Effector memory CD8-positive, alpha-beta T cell (primary cell): ENCODE data around the gene TIMM29.

Experiments used
- ATAC-seq: fragments of 150-1000 bp; cut with Tn5 transposase; replicated peaks from 2 replicates; pipeline ENCODE4 v1.10.0; 2021; ENCODE audit warnings: mild to moderate bottlenecking, moderate library complexity
- DNase-seq, 3 experiments: peaks; one replicate each; pipeline ENCODE4 v3.0.0; 2021
- H3K27ac Mint-ChIP-seq, 2 donors: one replicate each; pipeline ENCODE4 v1.8.0; 2022; ENCODE audit warnings: mild to moderate bottlenecking in 2 of 2, mixed read lengths in 2 of 2, moderate library complexity in 2 of 2
- H3K27me3 Mint-ChIP-seq, 2 donors: one replicate each; pipeline ENCODE4 v1.8.0; 2022; ENCODE audit warnings: mixed read lengths in 2 of 2
- H3K36me3 Mint-ChIP-seq: one replicate; pipeline ENCODE4 v1.8.0; 2022; ENCODE audit warnings: mild to moderate bottlenecking, moderate library complexity, mixed read lengths; ENCODE audit not compliant: insufficient read depth
- H3K4me1 Mint-ChIP-seq, 2 donors: one replicate each; pipeline ENCODE4 v1.8.0; 2022; ENCODE audit warnings: low read depth in 2 of 2, mixed read lengths in 2 of 2
- H3K4me3 Mint-ChIP-seq, 2 donors: one replicate each; pipeline ENCODE4 v1.8.0; 2022; ENCODE audit warnings: mild to moderate bottlenecking in 2 of 2, mixed read lengths in 2 of 2, moderate library complexity in 2 of 2
- H3K9me3 Mint-ChIP-seq, 2 donors: one replicate each; pipeline ENCODE4 v1.8.0; 2022; ENCODE audit warnings: mixed read lengths in 2 of 2

TIMM29 gene

GRCh38 chr19:10966809-10967208, 38.2 kb downstream of the TIMM29 start:
- Mint-ChIP-seq H3K27ac (no peak overlapping the region), H3K9me3 (no peaks in the 10 kb centered on the region), H3K4me3 (no peak overlapping the region), H3K27me3 (no peaks in the 10 kb centered on the region), H3K36me3 (peaks cover 4% of the 10 kb centered on the region), H3K4me1 (peaks cover 31 to 45% of the 10 kb centered on the region in 2 donors)
- ATAC-seq (no peak), DNase-seq (no peak)

GRCh38 chr19:10968527-10969135, 40.0 kb downstream of the TIMM29 start:
- no peaks in the 10 kb centered on the region for H3K9me3 Mint-ChIP-seq
- peaks cover 18 to 31% of the 10 kb centered on the region in 2 donors for H3K4me1 Mint-ChIP-seq
- no peak overlapping the region for H3K4me3 Mint-ChIP-seq
- no peak for ATAC-seq
- H3K27ac Mint-ChIP-seq, result no peak overlapping the region
- H3K27me3 Mint-ChIP-seq, result no peaks in the 10 kb centered on the region
- peaks cover 2% of the 10 kb centered on the region for H3K36me3 Mint-ChIP-seq
- no peak for DNase-seq

- no peaks in the 10 kb centered on the region for H3K27me3 Mint-ChIP-seq
- no peaks in the 10 kb centered on the region for H3K9me3 Mint-ChIP-seq
- ATAC-seq (no peak), DNase-seq (no peak)
- no peak overlapping the region for H3K4me3 Mint-ChIP-seq
- peaks cover 6% of the 10 kb centered on the region for H3K36me3 Mint-ChIP-seq
- H3K27ac Mint-ChIP-seq, result no peak overlapping the region
- H3K4me1 Mint-ChIP-seq, result peaks cover 25 to 27% of the 10 kb centered on the region in 2 donors
Measured at GRCh38 chr19:10971107-10971726, 42.6 kb downstream of the TIMM29 start.

- peak overlapping the region; percentile 10 to 56 for H3K27ac Mint-ChIP-seq
- H3K9me3 Mint-ChIP-seq, result no peaks in the 10 kb centered on the region
- no peak for DNase-seq
- peaks cover 9% of the 10 kb centered on the region for H3K36me3 Mint-ChIP-seq
- no peaks in the 10 kb centered on the region for H3K27me3 Mint-ChIP-seq
- no peak for ATAC-seq
- peaks cover 16 to 25% of the 10 kb centered on the region in 2 donors for H3K4me1 Mint-ChIP-seq
- H3K4me3 Mint-ChIP-seq, result no peak overlapping the region
Measured at GRCh38 chr19:10975374-10976130, 46.9 kb downstream of the TIMM29 start.

DNA sequence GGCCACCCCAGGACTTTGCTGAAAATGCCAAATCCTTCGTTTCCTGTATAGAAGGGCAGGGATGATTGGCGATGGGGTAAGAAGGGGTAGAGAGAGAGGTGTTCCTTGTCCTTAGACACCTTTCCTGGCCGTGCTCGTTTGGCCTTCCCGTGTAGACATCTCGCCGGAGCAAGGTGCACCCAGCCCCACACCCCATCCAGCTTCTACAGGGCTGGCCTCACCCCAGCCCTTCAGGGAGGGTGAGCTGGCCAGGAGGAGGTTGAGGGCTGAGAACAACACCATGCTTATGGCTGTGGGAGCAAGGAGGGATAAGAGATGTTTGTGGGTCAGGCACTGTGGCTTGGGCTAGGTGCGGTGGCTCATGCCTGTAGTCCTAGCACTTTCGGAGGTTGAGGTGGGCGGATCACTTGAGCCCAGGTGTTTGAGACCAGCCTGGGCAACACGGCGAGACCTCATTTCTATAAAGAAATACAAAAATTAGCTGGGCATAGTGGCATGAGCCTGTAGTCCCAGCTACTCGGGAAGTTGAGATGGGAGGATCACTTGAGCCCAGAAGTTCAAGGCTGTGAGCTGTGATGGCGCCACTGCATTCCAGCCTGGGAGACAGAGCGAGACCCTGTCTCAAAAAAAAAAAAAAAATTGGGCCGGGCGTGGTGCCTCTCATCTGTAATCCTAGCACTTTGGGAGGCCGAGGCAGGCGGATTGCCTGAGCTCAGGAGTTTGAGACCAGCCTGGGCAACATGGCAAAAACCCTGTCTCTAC, 47.7 kb downstream of the TIMM29 start:
- no peaks in the 10 kb centered on the region for H3K27me3 Mint-ChIP-seq
- peaks cover 9% of the 10 kb centered on the region for H3K36me3 Mint-ChIP-seq
- no peak for DNase-seq
- H3K9me3 Mint-ChIP-seq, result no peaks in the 10 kb centered on the region
- ATAC-seq, result no peak
- H3K4me3 Mint-ChIP-seq, result no peak overlapping the region
- peak overlapping the region; percentile 10 to 56 for H3K27ac Mint-ChIP-seq
- H3K4me1 Mint-ChIP-seq, result peaks cover 13 to 22% of the 10 kb centered on the region in 2 donors

DNA sequence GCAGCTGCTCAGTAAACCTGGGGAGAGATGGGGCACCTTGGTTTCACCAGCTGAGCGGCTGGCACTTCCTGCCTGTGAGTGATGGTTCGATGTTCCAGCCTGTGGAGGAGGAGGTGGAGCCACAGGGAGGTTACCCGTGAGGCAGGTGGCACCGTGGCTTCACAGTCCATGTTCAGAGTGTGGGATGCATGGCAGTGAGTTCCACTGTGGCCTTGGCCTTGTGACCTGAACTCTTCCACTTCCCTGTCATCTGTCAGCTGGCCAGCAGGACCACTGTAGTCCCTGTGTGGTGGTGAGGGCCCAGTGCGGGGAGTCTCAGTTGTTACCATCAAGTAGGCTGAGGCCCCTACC, 49.1 kb downstream of the TIMM29 start:
- ATAC-seq (no peak), DNase-seq (no peak)
- H3K27me3 Mint-ChIP-seq, result no peaks in the 10 kb centered on the region
- H3K4me1 Mint-ChIP-seq, result peaks cover 13 to 24% of the 10 kb centered on the region in 2 donors
- no peaks in the 10 kb centered on the region for H3K9me3 Mint-ChIP-seq
- peaks cover 9% of the 10 kb centered on the region for H3K36me3 Mint-ChIP-seq
- H3K4me3 Mint-ChIP-seq, result no peak overlapping the region
- peak overlapping the region in 1 of 2 donors; percentile 21 for H3K27ac Mint-ChIP-seq
